ENCODE data around the gene TNS3. TPM values are rescaled to one million over a fixed set of nuclear protein-coding genes. Genes with fewer than 3 reads are reported as not detected.

Gene TNS3
- total RNA-seq, 4 donors from 2014 or later: 27.2 to 110 (median 47.5) TPM

DNA sequence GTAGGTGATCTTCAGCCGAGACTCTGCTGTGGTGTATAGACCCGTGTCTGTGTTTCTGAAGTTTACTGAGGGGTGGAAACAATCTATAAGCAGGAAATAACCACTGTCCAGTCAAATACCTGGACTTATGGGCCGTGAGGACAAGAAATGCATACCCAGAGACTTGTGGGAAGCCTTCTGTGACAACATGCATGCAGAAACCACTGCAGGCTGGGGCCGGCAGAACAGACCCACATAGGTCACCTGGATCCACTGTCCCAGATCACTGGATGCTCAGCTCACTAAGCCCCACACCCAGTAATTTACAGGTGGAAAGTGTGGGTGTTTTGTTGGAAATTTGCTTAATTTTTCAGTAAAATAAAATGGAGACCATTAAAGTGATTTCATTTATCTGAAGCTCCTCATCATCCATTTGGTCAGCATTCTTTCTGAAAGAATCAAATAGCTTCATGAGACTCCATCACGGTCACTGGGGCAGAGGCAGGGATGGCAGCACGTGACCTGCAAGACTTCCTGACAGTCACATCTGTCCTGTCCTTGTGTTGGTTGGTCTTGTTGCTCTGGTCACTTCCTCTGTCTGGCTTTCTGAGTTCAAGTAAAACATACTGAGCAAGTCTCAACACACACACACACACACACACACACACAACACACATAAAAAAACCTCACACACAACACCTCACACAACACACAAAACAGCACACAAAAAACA, 108.3 kb downstream of the TNS3 start:
- Histone ChIP-seq H3K4me3 (no peak overlapping the region), H3K4me1 (peaks cover 0 to 3% of the 10 kb centered on the region in 2 donors), H3K9me3 (no peaks in the 10 kb centered on the region), H3K36me3 (no peaks in the 10 kb centered on the region), H3K27ac (peak overlapping the region in 1 of 2 donors; percentile 75), H3K27me3 (no peaks in the 10 kb centered on the region)
- TF ChIP-seq, protein P1, sequence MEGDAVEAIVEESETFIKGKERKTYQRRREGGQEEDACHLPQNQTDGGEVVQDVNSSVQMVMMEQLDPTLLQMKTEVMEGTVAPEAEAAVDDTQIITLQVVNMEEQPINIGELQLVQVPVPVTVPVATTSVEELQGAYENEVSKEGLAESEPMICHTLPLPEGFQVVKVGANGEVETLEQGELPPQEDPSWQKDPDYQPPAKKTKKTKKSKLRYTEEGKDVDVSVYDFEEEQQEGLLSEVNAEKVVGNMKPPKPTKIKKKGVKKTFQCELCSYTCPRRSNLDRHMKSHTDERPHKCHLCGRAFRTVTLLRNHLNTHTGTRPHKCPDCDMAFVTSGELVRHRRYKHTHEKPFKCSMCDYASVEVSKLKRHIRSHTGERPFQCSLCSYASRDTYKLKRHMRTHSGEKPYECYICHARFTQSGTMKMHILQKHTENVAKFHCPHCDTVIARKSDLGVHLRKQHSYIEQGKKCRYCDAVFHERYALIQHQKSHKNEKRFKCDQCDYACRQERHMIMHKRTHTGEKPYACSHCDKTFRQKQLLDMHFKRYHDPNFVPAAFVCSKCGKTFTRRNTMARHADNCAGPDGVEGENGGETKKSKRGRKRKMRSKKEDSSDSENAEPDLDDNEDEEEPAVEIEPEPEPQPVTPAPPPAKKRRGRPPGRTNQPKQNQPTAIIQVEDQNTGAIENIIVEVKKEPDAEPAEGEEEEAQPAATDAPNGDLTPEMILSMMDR (IDR thresholded peaks at IDR 0.05): no peak
- no peak for TF ChIP-seq POLR2A (IDR thresholded peaks at IDR 0.05)
- no peak for DNase-seq
- intact Hi-C loops (cut with DNase I; ENCODE audit: low total_unique reads): no loop called here

GRCh38 chr7:47472444-47473157, 109.3 kb downstream of the TNS3 start:
- Histone ChIP-seq H3K36me3 (no peaks in the 10 kb centered on the region), H3K9me3 (no peaks in the 10 kb centered on the region), H3K27ac (peak overlapping the region in 1 of 2 donors; percentile 5), H3K27me3 (no peaks in the 10 kb centered on the region), H3K4me1 (peaks cover 0 to 3% of the 10 kb centered on the region in 2 donors), H3K4me3 (no peak overlapping the region)
- intact Hi-C loops (cut with DNase I; ENCODE audit: low total_unique reads): no loop called here
- TF ChIP-seq, protein P1 (IDR thresholded peaks at IDR 0.05): no peak
- no peak for TF ChIP-seq POLR2A (IDR thresholded peaks at IDR 0.05)
- DNase-seq: no peak

DNA sequence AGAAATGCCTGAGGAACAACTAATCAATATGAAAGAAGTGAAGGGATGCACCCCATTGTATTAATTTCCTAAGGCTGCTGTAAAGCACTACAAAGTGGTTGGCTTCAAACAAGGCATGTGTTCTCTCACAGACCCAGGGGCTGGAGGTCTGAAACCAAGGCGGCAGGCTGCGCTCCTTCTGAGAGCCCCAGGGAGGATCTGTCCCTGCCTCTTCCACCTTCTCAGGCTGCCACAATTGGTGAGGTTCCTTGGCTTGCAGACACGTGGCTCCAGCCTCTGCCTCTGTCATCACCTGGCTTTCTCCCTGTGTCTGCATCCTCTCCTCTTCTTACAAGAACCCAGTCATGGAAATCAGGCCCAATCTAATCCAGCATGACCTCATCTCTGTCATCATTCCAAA, 110.1 kb downstream of the TNS3 start:
- Histone ChIP-seq H3K27ac (no peak overlapping the region), H3K36me3 (no peaks in the 10 kb centered on the region), H3K9me3 (no peaks in the 10 kb centered on the region), H3K4me1 (peaks cover 0 to 3% of the 10 kb centered on the region in 2 donors), H3K4me3 (no peak overlapping the region), H3K27me3 (no peaks in the 10 kb centered on the region)
- intact Hi-C loops (cut with DNase I; ENCODE audit: low total_unique reads): no loop called here
- TF ChIP-seq, protein P1 (IDR thresholded peaks at IDR 0.05): no peak
- TF ChIP-seq POLR2A (IDR thresholded peaks at IDR 0.05): no peak
- DNase-seq: no peak

DNA sequence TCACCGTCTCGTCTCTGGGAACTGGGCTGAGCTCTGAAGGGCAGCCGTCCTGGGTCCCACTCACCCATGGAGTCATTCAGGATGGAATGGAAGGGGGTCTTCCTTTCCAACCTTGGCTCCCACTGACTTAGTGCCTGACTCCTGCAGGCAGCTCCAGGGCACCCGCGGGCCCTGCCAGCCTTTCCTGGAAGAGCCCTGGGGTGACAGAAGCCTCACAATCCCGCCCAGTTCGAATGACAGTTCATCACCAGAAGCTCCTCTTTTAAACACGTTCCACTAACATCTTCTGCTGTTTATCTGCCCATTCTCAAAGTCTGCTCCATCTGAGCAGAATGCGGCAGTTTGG, 110.6 kb downstream of the TNS3 start:
- Histone ChIP-seq H3K4me1 (peaks cover 0 to 3% of the 10 kb centered on the region in 2 donors), H3K9me3 (no peaks in the 10 kb centered on the region), H3K36me3 (no peaks in the 10 kb centered on the region), H3K27ac (no peak overlapping the region), H3K4me3 (no peak overlapping the region), H3K27me3 (no peaks in the 10 kb centered on the region)
- intact Hi-C loops (cut with DNase I; ENCODE audit: low total_unique reads): no loop called here
- no peak for TF ChIP-seq POLR2A (IDR thresholded peaks at IDR 0.05)
- TF ChIP-seq, protein P1 (IDR thresholded peaks at IDR 0.05): no peak
- DNase-seq: no peak

Data from uterus (tissue), 4 donors.